Measurements from ENCODE around the gene GSE1.

- TF ChIP-seq CTCF (optimal IDR thresholded peaks at IDR 0.05 in 1 of 3, IDR thresholded peaks at IDR 0.05 in 1 of 3, conservative IDR thresholded peaks at IDR 0.05 in 1 of 3; ENCODE audit: extremely low read depth in 1 of 3, insufficient read depth in 2 of 3, low read length in 3 of 3) (no peak), EZH2 (IDR thresholded peaks at IDR 0.05; ENCODE audit: low read length) (no peak)
Measured at GRCh38 chr16:85665929-85666328, 52.8 kb downstream of the GSE1 start.

All from keratinocyte (primary cell).